H1 (cell line): ENCODE measurements around the gene HCST. TPM values are rescaled to one million over a fixed set of nuclear protein-coding genes. Genes with fewer than 3 reads are reported as not detected.
A peak's percentile ranks its signal among the peaks of the same experiment; 100 is the strongest.

Source experiments
- CTCF ChIA-PET: fragments of 300-600 bp; sonication (Branson Sonifier 250); formaldehyde crosslinking; loops from one replicate; lab custom pipeline; 2021; ENCODE audit not compliant: partially characterized antibody; lab: Charles Lee
- POLR2A ChIA-PET: fragments of 300-600 bp; sonication (Branson Sonifier 250); formaldehyde crosslinking; loops from one replicate; lab custom pipeline; 2021; ENCODE audit warnings: inconsistent platforms; ENCODE audit not compliant: partially characterized antibody; lab: Charles Lee
- DNase-seq, 2 experiments: peaks; one replicate each; pipeline versions ENCODE4 v3.0.0 to v3.0.0-alpha.2; 2010 to 2022; ENCODE audit warnings: low spot score in 2 of 2, low read depth in 1 of 2, mixed read lengths in 1 of 2
- FAIRE-seq: peaks from 2 replicates; lab custom pipeline; 2011; peaks lifted over from hg19 to GRCh38; lab: Jason Lieb, UNC
- H2AFZ ChIP-seq: 2 replicates; pipeline ENCODE4 v1.8.1; 2012; ENCODE audit warnings: low read length, inconsistent platforms
- H2AK5ac ChIP-seq: 2 replicates; pipeline ENCODE4 v1.6.1; 2013; ENCODE audit warnings: low read depth, low read length
- H2BK120ac ChIP-seq: replicated peaks from 2 replicates; pipeline ENCODE3; 2013; ENCODE audit warnings: low read depth, low read length, inconsistent platforms
- H2BK12ac ChIP-seq: 2 replicates; pipeline ENCODE4 v1.6.1; 2013; ENCODE audit warnings: low read depth, low read length
- H2BK15ac ChIP-seq: 2 replicates; pipeline ENCODE4 v1.6.1; 2013; ENCODE audit warnings: low read length
- H2BK20ac ChIP-seq: 2 replicates; pipeline ENCODE4 v1.6.1; 2013; ENCODE audit warnings: low read length
- H2BK5ac ChIP-seq: 2 replicates; pipeline ENCODE4 v1.6.1; 2013; ENCODE audit warnings: low read depth, low read length
- H3K14ac ChIP-seq: 2 replicates; pipeline ENCODE4 v1.6.1; 2013; ENCODE audit warnings: inconsistent platforms; ENCODE audit not compliant: insufficient read length
- H3K18ac ChIP-seq: 2 replicates; pipeline ENCODE4 v1.6.1; 2013; ENCODE audit warnings: low read length; ENCODE audit errors: extremely low read depth
- H3K23ac ChIP-seq: 2 replicates; pipeline ENCODE4 v1.6.1; 2013; ENCODE audit warnings: inconsistent platforms; ENCODE audit not compliant: insufficient read length
- H3K23me2 ChIP-seq: 2 replicates; pipeline ENCODE4 v1.6.1; 2013; ENCODE audit warnings: low read depth, low read length
- H3K27ac ChIP-seq: 2 replicates; pipeline ENCODE4 v1.6.1; 2011; ENCODE audit warnings: low read depth, low read length, inconsistent platforms
- H3K27me3 ChIP-seq, 4 experiments: replicated peaks in 1 of 4; 1 replicate in 1 of 4; 2 replicates in 3 of 4; pipeline versions ENCODE4 v1.6.1 to v1.8.1; 2011 to 2013; ENCODE audit warnings: low read length in 3 of 4, mild to moderate bottlenecking in 3 of 4, inconsistent platforms in 2 of 4, mixed read lengths in 2 of 4, moderate library complexity in 1 of 4; ENCODE audit not compliant: control insufficient read depth in 3 of 4, insufficient read depth in 3 of 4; ENCODE audit errors: extremely low read depth in 1 of 4
- H3K36me3 ChIP-seq, 4 experiments: 2 replicates each; pipeline versions ENCODE4 v1.6.1 to v1.8.1; 2011 to 2013; ENCODE audit warnings: mild to moderate bottlenecking in 4 of 4, low read length in 3 of 4, moderate library complexity in 2 of 4, control low read depth in 1 of 4, inconsistent platforms in 1 of 4; ENCODE audit not compliant: insufficient read depth in 4 of 4, control insufficient read depth in 2 of 4
- H3K4ac ChIP-seq: replicated peaks from 2 replicates; pipeline ENCODE3; 2013; ENCODE audit warnings: low read length, low read depth, mixed read lengths, inconsistent platforms; ENCODE audit not compliant: insufficient read length
- H3K4me1 ChIP-seq, 4 experiments: replicated peaks in 1 of 4; 1 replicate in 1 of 4; 2 replicates in 3 of 4; pipeline versions ENCODE4 v1.6.1 to v1.8.1; 2011 to 2013; ENCODE audit warnings: low read length in 3 of 4, inconsistent platforms in 2 of 4, mixed read lengths in 1 of 4; ENCODE audit not compliant: insufficient read depth in 4 of 4, control insufficient read depth in 3 of 4
- H3K4me2 ChIP-seq, 2 experiments: 2 replicates each; pipeline versions ENCODE4 v1.6.1 to v1.8.1; 2011 to 2013; ENCODE audit warnings: low read depth in 2 of 2, low read length in 2 of 2, control low read depth in 1 of 2, inconsistent platforms in 1 of 2, mild to moderate bottlenecking in 1 of 2; ENCODE audit not compliant: insufficient read depth in 1 of 2
- H3K4me3 ChIP-seq, 4 experiments: fragments of 200-600, 300-600 bp in 1 of 4; sonication (generic), shearing (Covaris generic), sonication (Bioruptor Twin) in 1 of 4; 2 replicates each; pipeline versions ENCODE4 v1.5.1 to v1.8.1; 2011 to 2016; ENCODE audit warnings: low read length in 4 of 4, low read depth in 3 of 4, control low read depth in 2 of 4, inconsistent platforms in 2 of 4, mild to moderate bottlenecking in 2 of 4, mixed read lengths in 1 of 4, moderate library complexity in 1 of 4; ENCODE audit not compliant: insufficient read depth in 2 of 4; ENCODE audit errors: extremely low read depth in 1 of 4
- H3K56ac ChIP-seq: replicated peaks from 2 replicates; pipeline ENCODE3; 2013; ENCODE audit warnings: low read depth, mild to moderate bottlenecking, mixed read lengths, low read length, inconsistent platforms; ENCODE audit not compliant: insufficient read length
- H3K79me1 ChIP-seq: 2 replicates; pipeline ENCODE4 v1.6.1; 2013; ENCODE audit warnings: low read depth, low read length, control low read depth
- H3K79me2 ChIP-seq, 2 experiments: 2 replicates each; pipeline versions ENCODE4 v1.6.1 to v1.8.1; 2012 to 2013; ENCODE audit warnings: low read length in 2 of 2, mild to moderate bottlenecking in 2 of 2, inconsistent platforms in 1 of 2; ENCODE audit not compliant: insufficient read depth in 2 of 2, control insufficient read depth in 1 of 2
- H3K9ac ChIP-seq, 4 experiments: replicated peaks in 1 of 4; 1 replicate in 1 of 4; 2 replicates in 3 of 4; pipeline versions ENCODE4 v1.6.1 to v1.8.1; 2011 to 2013; ENCODE audit warnings: low read depth in 3 of 4, low read length in 3 of 4, control low read depth in 2 of 4, mild to moderate bottlenecking in 2 of 4, moderate library complexity in 2 of 4, inconsistent platforms in 1 of 4; ENCODE audit errors: extremely low read depth in 1 of 4
- H3K9me3 ChIP-seq, 2 experiments: 2 replicates each; pipeline versions ENCODE4 v1.6.1 to v1.8.1; 2012 to 2013; ENCODE audit warnings: mild to moderate bottlenecking in 2 of 2, moderate library complexity in 2 of 2, control low read depth in 1 of 2, inconsistent platforms in 1 of 2, low read depth in 1 of 2, low read length in 1 of 2, mixed read lengths in 1 of 2; ENCODE audit not compliant: insufficient read depth in 2 of 2
- H4K20me1 ChIP-seq, 2 experiments: replicated peaks in 1 of 2; 2 replicates each; pipeline versions ENCODE3 to v1.8.1; 2011 to 2013; ENCODE audit warnings: inconsistent platforms in 2 of 2, low read length in 2 of 2, mild to moderate bottlenecking in 1 of 2; ENCODE audit not compliant: insufficient read depth in 2 of 2, control insufficient read depth in 1 of 2
- H4K5ac ChIP-seq: 2 replicates; pipeline ENCODE4 v1.6.1; 2013; ENCODE audit warnings: low read length, low read depth, mixed read lengths, inconsistent platforms; ENCODE audit not compliant: insufficient read length
- H4K8ac ChIP-seq: 2 replicates; pipeline ENCODE4 v1.8.0; 2013; ENCODE audit warnings: mild to moderate bottlenecking, moderate library complexity, low read length, inconsistent platforms; ENCODE audit not compliant: insufficient read depth; ENCODE audit errors: extremely low read depth
- H4K91ac ChIP-seq: replicated peaks from 2 replicates; pipeline ENCODE3; 2013; ENCODE audit warnings: low read length, mixed read lengths, inconsistent platforms; ENCODE audit not compliant: insufficient read length
- BACH1 ChIP-seq: IDR thresholded peaks from 2 replicates; pipeline ENCODE4 v1.6.1; 2012; ENCODE audit warnings: low read length, improper control_type of control experiment
- KDM1A ChIP-seq: fragments of 200-600, 300-600 bp; sonication (generic); IDR thresholded peaks from 2 replicates; pipeline ENCODE4 v1.7.1; 2016; ENCODE audit warnings: mild to moderate bottlenecking, low read length, borderline replicate concordance
- POU5F1 ChIP-seq: IDR thresholded peaks from 2 replicates; pipeline ENCODE4 v1.6.1; 2011; ENCODE audit warnings: low read depth, mild to moderate bottlenecking, low read length, moderate library complexity
- WGBS, 2 experiments: shearing (Covaris generic) in 1 of 2; methylation state at CpG; one replicate each; pipeline versions ENCODE4 v1.1.6 to v1.1.7; 2013 to 2015; ENCODE audit warnings: low lambda C conversion rate in 2 of 2, mixed read lengths in 2 of 2, inconsistent platforms in 1 of 2, low coverage in 1 of 2, missing lambda C conversion rate in 1 of 2; ENCODE audit not compliant: insufficient replicate concordance in 2 of 2, insufficient coverage in 1 of 2, insufficient read length in 1 of 2; ENCODE audit errors: extremely low coverage in 1 of 2, missing lambda C conversion rate in 1 of 2; 5-methylcytosine and 5-hydroxymethylcytosine counted together
- polyA plus RNA-seq, 7 experiments: library from polyadenylated mRNA; depleted of rRNA in 3 of 7; stranded (reverse) in 5 of 7; unstranded in 2 of 7; fragments of >200 nt in 5 of 7; fragments of 200-250 nt in 2 of 7; gene quantifications; 1 replicate in 5 of 7; 2 replicates in 1 of 7; 4 replicates in 1 of 7; pipeline versions ENCODE4 v1.2.1 to v1.2.3, GENCODE V29; 2011 to 2013; ENCODE audit warnings: missing spikeins in 2 of 7, mixed read lengths in 2 of 7
- total RNA-seq: library from RNA; stranded (reverse); fragmentation: NEBNext Ultra II Directional; extraction: Animal tissue kit (Norgen Biotek cat#: 25700); gene quantifications from 2 replicates; pipeline ENCODE4 v1.2.1, GENCODE V29; 2021

HCST gene
- total and polyA plus RNA-seq, 2 of the 8 experiments (the other 6 are each of a cell fraction or from before 2014, with no cell fraction given), result 2.8 TPM; not detected in 1

GRCh38 chr19:35904311-35905068 lies 2.2 kb downstream of the HCST start:
- Histone ChIP-seq H3K14ac (no peak overlapping the region), H3K56ac (no peak overlapping the region), H3K18ac (no peak overlapping the region), H4K5ac (no peak overlapping the region), H4K20me1 (no peaks in the 10 kb centered on the region), H3K36me3 (no peaks in the 10 kb centered on the region), H3K4me3 (no peak overlapping the region), H2BK5ac (no peak overlapping the region), H2BK12ac (no peak overlapping the region), H4K91ac (peak overlapping the region; percentile 2), H2BK120ac (no peak overlapping the region), H2BK15ac (no peak overlapping the region), H3K9ac (no peak overlapping the region), H2BK20ac (no peak overlapping the region), H3K9me3 (no peaks in the 10 kb centered on the region), H3K4me2 (no peak overlapping the region; a peak in 1 of 4 replicates), H3K79me1 (no peaks in the 10 kb centered on the region), H3K23me2 (peaks cover 8% of the 10 kb centered on the region), H2AK5ac (no peak overlapping the region), H3K27ac (no peak overlapping the region), H4K8ac (no peak overlapping the region), H2AFZ (no peak overlapping the region), H3K4ac (no peak overlapping the region), H3K27me3 (no peaks in the 10 kb centered on the region), H3K23ac (no peak overlapping the region), H3K79me2 (no peaks in the 10 kb centered on the region), H3K4me1 (peaks cover 0 to 25% (median 12%) of the 10 kb centered on the region in 4 experiments; a peak in 6 of 7 replicates)
- TF ChIP-seq KDM1A (peak; percentile 77; the same call in 1 of the 2 replicates), BACH1 (no peak), POU5F1 (no peak)
- POLR2A ChIA-PET, result interaction anchor here (1.5 kb wide), 1 partner anchor 35 kb away, joined by 8 read pairs; the partner anchor contains the start of gene APLP1
- WGBS, 2 experiments, result 89% methylated on average over 10 of the region's 10 CpGs; no CpG with 5 or more reads in 1 of the 2 experiments
- DNase-seq, result no peak
- no peak for FAIRE-seq
- CTCF ChIA-PET, result interaction anchor here (0.5 to 1.4 kb wide), 5 partner anchors 20 to 325 kb away, joined by 3 to 4 read pairs (median 4); no protein-coding TSS in a partner anchor
